ENCODE data around the gene USP13.

DNA sequence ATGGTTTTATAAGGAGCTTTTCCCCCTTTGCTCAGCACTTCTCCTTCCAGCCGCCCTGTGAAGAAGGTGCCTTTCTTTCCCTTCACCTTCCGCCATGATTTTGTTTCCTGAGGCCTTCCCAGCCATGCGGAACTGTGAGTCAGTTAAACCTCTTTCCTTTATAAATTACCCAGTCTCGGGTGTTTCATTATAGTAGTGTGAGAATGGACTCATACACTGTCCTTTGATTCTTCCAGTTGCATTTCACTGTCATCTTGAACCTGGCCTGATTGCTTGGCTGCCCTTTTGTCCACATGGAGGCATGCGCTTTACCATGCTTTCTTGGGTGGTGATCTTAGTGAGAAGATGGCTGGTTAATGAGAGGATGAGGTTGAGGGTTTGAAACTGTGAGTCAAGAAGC is 23.2 kb downstream of the USP13 start:
- TF ChIP-seq EP300 (IDR thresholded peaks at IDR 0.05), result no peak
- TF ChIP-seq, protein P1, sequence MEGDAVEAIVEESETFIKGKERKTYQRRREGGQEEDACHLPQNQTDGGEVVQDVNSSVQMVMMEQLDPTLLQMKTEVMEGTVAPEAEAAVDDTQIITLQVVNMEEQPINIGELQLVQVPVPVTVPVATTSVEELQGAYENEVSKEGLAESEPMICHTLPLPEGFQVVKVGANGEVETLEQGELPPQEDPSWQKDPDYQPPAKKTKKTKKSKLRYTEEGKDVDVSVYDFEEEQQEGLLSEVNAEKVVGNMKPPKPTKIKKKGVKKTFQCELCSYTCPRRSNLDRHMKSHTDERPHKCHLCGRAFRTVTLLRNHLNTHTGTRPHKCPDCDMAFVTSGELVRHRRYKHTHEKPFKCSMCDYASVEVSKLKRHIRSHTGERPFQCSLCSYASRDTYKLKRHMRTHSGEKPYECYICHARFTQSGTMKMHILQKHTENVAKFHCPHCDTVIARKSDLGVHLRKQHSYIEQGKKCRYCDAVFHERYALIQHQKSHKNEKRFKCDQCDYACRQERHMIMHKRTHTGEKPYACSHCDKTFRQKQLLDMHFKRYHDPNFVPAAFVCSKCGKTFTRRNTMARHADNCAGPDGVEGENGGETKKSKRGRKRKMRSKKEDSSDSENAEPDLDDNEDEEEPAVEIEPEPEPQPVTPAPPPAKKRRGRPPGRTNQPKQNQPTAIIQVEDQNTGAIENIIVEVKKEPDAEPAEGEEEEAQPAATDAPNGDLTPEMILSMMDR (IDR thresholded peaks at IDR 0.05), result no peak
- no peak for TF ChIP-seq POLR2AphosphoS5 (IDR thresholded peaks at IDR 0.05)
- TF ChIP-seq POLR2A (IDR thresholded peaks at IDR 0.05), result no peak

Measured in gastroesophageal sphincter (tissue), 3 donors.